Lung (tissue), 12 donors: ENCODE results near the gene TOM1L2. TPM values are rescaled to one million over a fixed set of nuclear protein-coding genes. Genes with fewer than 3 reads are reported as not detected.

Experiments used
- ATAC-seq: fragments of 200-7000 bp; cut with Tn5 transposase; one replicate; pipeline ENCODE4 v1.9.1; 2020; ENCODE audit warnings: moderate number of reproducible peaks; ENCODE audit not compliant: insufficient read depth, low FRiP score
- DNase-seq, 3 donors: peaks; one replicate each; pipeline ENCODE4 v3.0.0-alpha.2; 2013 to 2017
- H3K27ac ChIP-seq, 2 donors: one replicate each; pipeline ENCODE4 v1.5.1; 2013; ENCODE audit warnings: mild to moderate bottlenecking in 2 of 2, moderate library complexity in 2 of 2, control low read depth in 1 of 2, inconsistent platforms in 1 of 2, low read depth in 1 of 2, low read length in 1 of 2
- H3K27me3 ChIP-seq, 3 donors: one replicate each; pipeline ENCODE4 v1.5.1; 2013; ENCODE audit warnings: low read length in 2 of 3; ENCODE audit not compliant: control insufficient read depth in 3 of 3, insufficient read depth in 3 of 3
- H3K36me3 ChIP-seq, 4 donors: one replicate each; pipeline ENCODE4 v1.5.1; 2013; ENCODE audit warnings: low read length in 4 of 4, mild to moderate bottlenecking in 1 of 4, moderate library complexity in 1 of 4; ENCODE audit not compliant: control insufficient read depth in 4 of 4, insufficient read depth in 4 of 4
- H3K4me1 ChIP-seq, 5 donors: one replicate each; pipeline ENCODE4 v1.5.1; 2013; ENCODE audit warnings: low read length in 5 of 5, mild to moderate bottlenecking in 2 of 5, moderate library complexity in 1 of 5; ENCODE audit not compliant: control insufficient read depth in 5 of 5, insufficient read depth in 5 of 5
- H3K4me3 ChIP-seq: one replicate; pipeline ENCODE4 v1.5.1; 2013; ENCODE audit warnings: mild to moderate bottlenecking, control low read depth, moderate library complexity
- H3K9ac ChIP-seq, 2 donors: one replicate each; pipeline ENCODE4 v1.5.1; 2013; ENCODE audit warnings: low read length in 2 of 2, control low read depth in 1 of 2; ENCODE audit not compliant: insufficient read depth in 1 of 2
- H3K9me3 ChIP-seq, 4 donors: one replicate each; pipeline ENCODE4 v1.5.1; 2013; ENCODE audit warnings: low read length in 3 of 4, mild to moderate bottlenecking in 1 of 4, moderate library complexity in 1 of 4; ENCODE audit not compliant: control insufficient read depth in 4 of 4, insufficient read depth in 3 of 4
- CTCF ChIP-seq: IDR thresholded peaks from 2 replicates; pipeline ENCODE4 v1.5.1; 2012; ENCODE audit warnings: mild to moderate bottlenecking; ENCODE audit errors: control extremely low read depth, extremely low read depth
- WGBS, 2 donors: extraction: QIAGEN DNeasy Blood & Tissue Kit; methylation state at CpG; one replicate each; pipeline ENCODE4 v1.1.7; 2013; 5-methylcytosine and 5-hydroxymethylcytosine counted together
- polyA plus RNA-seq, 2 donors: library from polyadenylated mRNA; stranded (reverse); fragments of 200-250 nt; gene quantifications; one replicate each; pipeline ENCODE4 v1.2.1, GENCODE V29; 2013
- total RNA-seq, 2 donors: library from RNA; depleted of rRNA in 1 of 2; stranded (reverse); fragments of >200 nt in 1 of 2; gene quantifications; one replicate each; pipeline ENCODE4 v1.2.1, GENCODE V29; 2014 to 2021
- donor health status: control.
- donor health status: control.
- donor health status: Bipolar disorder and iron deficiency.
- donor health status: healthy.
- donor health status: DM: yes; HTN: yes; CAD: no.

TOM1L2 gene
- total and polyA plus RNA-seq, 4 donors, result 21.5 to 56.5 (median 35.8) TPM

DNA sequence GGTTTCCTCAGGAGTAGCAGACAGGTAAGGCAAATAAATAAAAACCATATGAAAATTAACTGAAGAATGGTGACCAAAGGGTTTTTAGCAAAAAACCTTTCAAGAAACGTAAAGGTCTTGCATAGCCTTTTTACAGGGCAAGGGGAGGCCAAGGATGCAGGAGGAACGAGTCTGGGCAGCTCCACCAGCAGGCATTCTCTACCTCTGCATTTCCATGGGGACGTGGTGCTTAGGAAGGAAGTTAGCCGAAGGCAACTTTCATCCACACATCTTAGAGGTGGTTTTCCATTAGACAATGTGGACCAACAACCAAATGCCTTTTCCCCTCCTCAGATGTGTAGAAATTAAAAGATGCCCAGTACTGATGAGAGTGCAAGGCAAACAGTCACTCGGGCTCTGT is 20.7 kb downstream of the TOM1L2 start:
- Histone ChIP-seq H3K36me3 (no peaks in the 10 kb centered on the region), H3K9me3 (no peaks in the 10 kb centered on the region), H3K27ac (no peak overlapping the region), H3K27me3 (no peaks in the 10 kb centered on the region), H3K4me1 (peaks cover 0 to 16% (median 4%) of the 10 kb centered on the region in 5 donors), H3K4me3 (no peak overlapping the region), H3K9ac (no peak overlapping the region)
- ATAC-seq (no peak), DNase-seq (no peak)
- no peak for TF ChIP-seq CTCF
- 87 to 89% methylated on average over 5 of the region's 5 CpGs for WGBS, 2 donors

- TF ChIP-seq CTCF, result no peak
- 98 to 100% methylated on average over 1 of the region's 1 CpG for WGBS, 2 donors
- H3K27ac ChIP-seq, result no peak overlapping the region
Observed at GRCh38 chr17:17950806-17951205, 21.4 kb downstream of the TOM1L2 start.

GRCh38 chr17:17950347-17950746 is 21.9 kb downstream of the TOM1L2 start:
- WGBS, 2 donors, result 96 to 97% methylated on average over 7 of the region's 7 CpGs
- ATAC-seq (no peak), DNase-seq (no peak)
- Histone ChIP-seq H3K9me3 (no peaks in the 10 kb centered on the region), H3K4me1 (peaks cover 0 to 16% (median 4%) of the 10 kb centered on the region in 5 donors), H3K27ac (no peak overlapping the region), H3K36me3 (no peaks in the 10 kb centered on the region), H3K4me3 (no peak overlapping the region), H3K27me3 (no peaks in the 10 kb centered on the region), H3K9ac (no peak overlapping the region)
- TF ChIP-seq CTCF, result no peak

More at GRCh38 chr17:17950806-17951205, 21.4 kb downstream of the TOM1L2 start:
- Histone ChIP-seq H3K9ac (no peak overlapping the region), H3K4me3 (no peak overlapping the region), H3K27me3 (no peaks in the 10 kb centered on the region), H3K4me1 (peaks cover 0 to 16% (median 4%) of the 10 kb centered on the region in 5 donors), H3K36me3 (no peaks in the 10 kb centered on the region), H3K9me3 (no peaks in the 10 kb centered on the region)
- ATAC-seq (no peak), DNase-seq (no peak)

- H3K27me3 ChIP-seq, result no peaks in the 10 kb centered on the region
- no peaks in the 10 kb centered on the region for H3K9me3 ChIP-seq
- H3K27ac ChIP-seq, result peak overlapping the region in 1 of 2 donors; percentile 18
- 65 to 86% methylated on average over 1 of the region's 1 CpG for WGBS, 2 donors
- no peak overlapping the region for H3K4me3 ChIP-seq
- no peak for ATAC-seq
- no peaks in the 10 kb centered on the region for H3K36me3 ChIP-seq
- no peak overlapping the region for H3K9ac ChIP-seq
- DNase-seq, result no peak
- no peak for TF ChIP-seq CTCF
- peaks cover 0 to 37% (median 10%) of the 10 kb centered on the region in 5 donors for H3K4me1 ChIP-seq
Observed at GRCh38 chr17:17947966-17948365, 24.2 kb downstream of the TOM1L2 start.
